GM18508 (cell line): Measurements from ENCODE around the gene PLCB4.
A peak's percentile ranks its signal among the peaks of the same experiment; 100 is the strongest.
"Not testable (repeated sequence)": the region's sequence is repeated elsewhere in the genome, so short reads cannot be mapped to it uniquely, and the experiment has no call there.

ENCODE experiments used
- ATAC-seq: cut with Tn5 transposase; IDR thresholded peaks from one replicate; pipeline ENCODE4 v1.9.1; 2021; ENCODE audit warnings: moderate number of reproducible peaks; ENCODE audit not compliant: insufficient read depth, unreplicated experiment

PLCB4 gene

GRCh38 chr20:9385345-9386310 lies 316.7 kb downstream of the PLCB4 start:
- ATAC-seq: not testable (repeated sequence)

- ATAC-seq: no peak
Measured at GRCh38 chr20:9388160-9388812, 319.4 kb downstream of the PLCB4 start.

- no peak for ATAC-seq
Measured at GRCh38 chr20:9388813-9389161, 319.9 kb downstream of the PLCB4 start.

- no peak for ATAC-seq
Measured at GRCh38 chr20:9389346-9389745, 320.5 kb downstream of the PLCB4 start.

- no peak for ATAC-seq
Measured at GRCh38 chr20:9390441-9390840, 321.6 kb downstream of the PLCB4 start.

GRCh38 chr20:9392892-9393857 lies 324.3 kb downstream of the PLCB4 start:
- ATAC-seq: no peak

- no peak for ATAC-seq
Measured at GRCh38 chr20:9395971-9396370, 327.1 kb downstream of the PLCB4 start.

GRCh38 chr20:9397928-9398327 lies 329.0 kb downstream of the PLCB4 start:
- ATAC-seq: peak; percentile 95

- no peak for ATAC-seq
Measured at GRCh38 chr20:9398882-9399281, 330.0 kb downstream of the PLCB4 start.

- no peak for ATAC-seq
Measured at GRCh38 chr20:9399322-9399721, 330.4 kb downstream of the PLCB4 start.

GRCh38 chr20:9400171-9401025 lies 331.5 kb downstream of the PLCB4 start:
- no peak for ATAC-seq

- ATAC-seq: no peak
Measured at GRCh38 chr20:9401371-9401770, 332.5 kb downstream of the PLCB4 start.

GRCh38 chr20:9402141-9402540 lies 333.3 kb downstream of the PLCB4 start:
- ATAC-seq: no peak

- ATAC-seq: no peak
Measured at GRCh38 chr20:9402546-9402945, 333.7 kb downstream of the PLCB4 start.

GRCh38 chr20:9403448-9403847 lies 334.6 kb downstream of the PLCB4 start:
- no peak for ATAC-seq

- ATAC-seq: no peak
Measured at GRCh38 chr20:9407805-9408421, 339.0 kb downstream of the PLCB4 start.

- no peak for ATAC-seq
Measured at GRCh38 chr20:9408422-9409300, 339.8 kb downstream of the PLCB4 start.

GRCh38 chr20:9409352-9409751 lies 340.5 kb downstream of the PLCB4 start:
- ATAC-seq: no peak
